OCI-M2 (cell line): ENCODE data around the gene TNPO3.
"Not testable (repeated sequence)": the region's sequence is repeated elsewhere in the genome, so short reads cannot be mapped to it uniquely, and the experiment has no call there.

Experiments used
- DNase-seq: peaks from one replicate; lab custom pipeline; 2025; ENCODE audit not compliant: unreplicated experiment; lab: John Stamatoyannopoulos, UW

TNPO3 gene

DNA sequence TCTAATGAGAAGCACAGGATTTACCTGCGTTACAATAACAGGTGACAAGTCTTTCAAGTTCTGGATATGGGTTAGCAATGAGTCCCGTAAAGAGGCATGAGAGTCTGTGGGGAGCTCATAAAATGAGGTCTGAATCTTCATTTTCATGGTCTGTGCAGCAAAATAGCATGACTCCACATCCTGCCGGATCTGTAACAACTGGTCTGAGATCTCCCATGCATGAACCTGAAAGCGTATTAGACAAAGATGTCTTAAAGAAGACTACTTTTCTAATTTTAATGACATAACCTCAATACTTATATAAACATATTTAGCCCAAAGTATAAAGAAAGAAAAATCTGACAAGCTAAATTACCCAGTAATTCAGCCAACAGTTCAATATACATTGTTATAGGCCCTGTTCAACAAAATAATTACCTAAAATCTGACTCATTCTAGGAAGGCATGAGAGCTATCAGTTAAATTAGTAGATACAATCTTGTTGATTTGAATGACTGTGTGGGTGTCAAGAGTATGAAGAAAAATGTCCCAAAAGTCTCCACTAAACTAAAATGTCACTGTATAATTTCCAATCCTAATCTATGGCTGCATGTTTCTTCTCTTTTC lies 36.9 kb downstream of the TNPO3 start:
- DNase-seq = no peak

DNA sequence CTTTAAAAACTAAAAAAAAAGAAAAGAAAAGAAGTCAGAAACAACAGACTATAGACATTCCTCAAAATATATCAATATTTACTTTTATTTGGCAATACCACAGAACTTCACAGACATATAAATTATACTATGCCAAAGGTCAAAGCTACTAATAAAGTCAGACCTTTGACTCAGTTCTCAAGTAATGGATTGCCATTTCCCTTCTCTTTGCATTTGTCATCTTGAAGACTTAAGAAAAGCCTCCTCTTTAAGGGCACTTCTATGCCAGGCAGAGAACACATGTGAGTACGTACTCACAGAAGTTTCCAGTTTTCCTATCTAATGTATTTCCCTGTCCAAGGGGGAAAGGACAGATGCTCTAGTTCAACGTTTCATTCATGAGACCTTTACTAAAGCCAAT lies 37.6 kb downstream of the TNPO3 start:
- DNase-seq = no peak

GRCh38 chr7:129014501-129015101 lies 40.3 kb downstream of the TNPO3 start:
- no peak for DNase-seq

GRCh38 chr7:129013048-129013724 lies 41.7 kb downstream of the TNPO3 start:
- DNase-seq = no peak

DNA sequence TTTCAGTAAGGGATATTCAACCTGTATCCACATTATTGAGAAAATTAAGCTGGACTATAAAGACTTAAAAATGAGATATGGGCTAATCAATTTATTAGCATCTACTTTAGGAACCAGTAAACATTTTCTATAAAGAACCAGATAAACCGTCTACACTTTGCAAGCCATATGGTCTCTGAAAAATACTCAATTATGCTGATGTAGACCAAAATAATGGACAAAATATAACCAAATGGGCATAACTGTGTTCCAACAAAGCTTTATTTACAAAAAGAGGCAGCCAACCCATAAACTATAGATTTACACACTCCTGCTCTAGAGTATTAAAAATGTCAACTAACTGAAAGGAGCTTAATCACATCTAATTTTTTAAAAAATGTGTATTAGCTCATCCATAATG lies 42.3 kb downstream of the TNPO3 start:
- no peak for DNase-seq

DNA sequence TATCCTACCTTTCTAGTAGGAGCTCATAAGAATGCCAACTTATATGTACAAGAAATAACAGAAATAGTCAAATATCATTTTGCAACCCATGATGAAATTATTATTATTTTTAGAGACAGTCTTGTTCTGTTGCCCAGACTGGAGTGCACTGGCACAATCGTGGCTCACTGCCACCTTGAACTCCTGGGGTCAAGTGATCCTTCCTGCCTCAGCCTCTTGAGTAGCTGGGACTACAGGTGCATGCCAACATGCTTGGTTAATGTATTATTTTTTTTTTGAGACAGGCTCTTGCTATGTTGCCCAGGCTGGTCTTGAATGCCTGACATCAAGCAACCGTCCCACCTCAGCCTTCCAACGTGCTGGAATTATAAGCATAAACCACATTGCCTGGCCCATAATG lies 44.8 kb downstream of the TNPO3 start:
- no peak for DNase-seq

DNA sequence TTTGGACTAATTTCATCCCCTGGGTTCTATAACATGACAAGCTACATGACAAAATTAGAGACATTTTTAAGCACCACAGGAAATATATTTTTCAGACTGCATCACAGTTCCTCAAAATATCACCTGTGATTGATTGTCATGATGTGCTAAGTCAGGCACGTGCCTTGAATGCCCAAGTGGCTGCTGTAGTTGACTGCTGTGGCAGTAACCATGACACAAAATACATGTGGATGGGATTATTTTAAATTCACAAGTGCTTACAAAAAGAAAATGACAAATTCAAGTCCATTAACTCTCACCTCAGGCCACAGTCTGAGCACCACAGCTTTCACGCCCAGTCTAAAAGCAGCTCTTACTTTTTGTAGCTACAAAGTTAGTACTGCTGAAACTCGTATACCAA lies 45.5 kb downstream of the TNPO3 start:
- no peak for DNase-seq

GRCh38 chr7:129008645-129009414 lies 46.1 kb downstream of the TNPO3 start:
- no peak for DNase-seq

- no peak for DNase-seq
These were observed 47.3 kb downstream of the TNPO3 start for GRCh38 chr7:129007572-129007971.

DNA sequence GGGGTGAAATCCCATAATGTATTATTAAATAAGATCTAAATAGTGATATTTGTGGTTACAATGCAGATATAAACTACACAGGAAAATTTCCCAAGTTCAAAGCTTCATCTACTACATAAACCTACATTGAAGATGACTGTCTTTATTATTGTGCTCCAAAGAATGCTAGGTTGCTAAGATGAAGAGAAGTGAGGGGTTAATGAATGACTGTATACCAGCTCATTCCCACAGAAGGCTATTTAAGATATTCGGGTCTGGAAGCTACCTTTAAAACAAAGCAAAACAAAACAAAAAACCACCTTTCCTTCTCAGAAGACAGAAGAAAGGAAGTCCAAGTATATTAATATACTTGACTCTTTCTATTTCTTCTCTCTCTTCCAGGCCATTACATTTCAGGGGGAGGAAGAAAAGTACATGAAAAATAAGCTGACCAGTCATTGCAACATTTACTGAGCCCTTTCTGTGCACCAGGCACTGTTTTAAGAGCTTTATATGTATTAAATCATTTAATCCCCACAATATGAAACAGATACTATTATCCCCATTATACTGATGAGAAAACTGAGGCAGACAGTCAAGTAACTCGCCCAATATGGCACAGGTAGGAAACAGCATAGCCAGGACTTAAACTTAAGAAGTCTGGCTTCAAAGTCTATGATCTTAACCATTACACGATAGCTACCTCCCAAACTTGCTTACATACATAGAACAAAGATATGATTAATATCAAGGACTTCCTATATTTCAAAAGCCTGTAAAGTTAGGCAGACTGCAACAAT lies 48.1 kb downstream of the TNPO3 start:
- no peak for DNase-seq

DNA sequence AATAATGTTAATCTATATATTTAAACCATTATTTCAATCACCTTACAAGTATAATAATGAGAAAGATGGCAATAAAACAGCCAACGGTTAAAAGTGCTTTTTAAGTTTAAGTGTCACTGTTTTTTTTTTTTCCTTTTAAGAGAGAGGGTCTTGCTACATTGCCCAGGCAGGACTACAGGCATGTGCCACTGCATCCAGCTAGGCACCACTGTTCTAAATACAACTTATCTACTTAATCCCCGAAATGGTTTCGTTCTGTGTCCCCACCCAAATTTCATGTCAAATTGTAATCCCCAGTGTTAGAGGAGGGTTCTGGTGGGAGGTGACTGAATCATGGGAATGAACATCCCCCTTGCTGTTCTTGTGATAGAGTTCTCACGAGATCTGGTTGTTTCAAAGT lies 49.7 kb downstream of the TNPO3 start:
- no peak for DNase-seq

- no peak for DNase-seq
These were observed 57.7 kb downstream of the TNPO3 start for GRCh38 chr7:128997181-128997580.

DNA sequence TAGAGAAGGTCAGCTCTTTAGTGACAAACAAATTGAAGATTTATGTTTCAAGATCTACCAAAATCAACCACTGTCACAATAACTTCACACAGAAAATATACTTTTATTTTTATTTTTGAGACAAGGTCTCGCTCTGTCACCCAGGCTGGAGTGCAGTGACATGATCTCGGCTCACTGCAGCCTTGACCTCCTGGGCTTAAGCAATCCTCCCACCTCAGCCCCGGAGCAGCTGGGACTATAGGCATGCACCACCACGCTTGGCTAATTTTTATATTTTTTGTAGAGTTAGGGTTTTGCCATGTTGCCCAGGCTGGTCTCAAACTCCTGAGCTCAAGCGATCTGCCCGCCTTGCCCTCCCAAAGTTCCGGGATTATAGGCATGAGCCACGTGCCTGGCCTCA lies 60.4 kb downstream of the TNPO3 start:
- DNase-seq = not testable (repeated sequence)

- DNase-seq = no peak
These were observed 61.5 kb downstream of the TNPO3 start for GRCh38 chr7:128993419-128993818.

- no peak for DNase-seq
These were observed 65.0 kb downstream of the TNPO3 start for GRCh38 chr7:128989961-128990360.

DNA sequence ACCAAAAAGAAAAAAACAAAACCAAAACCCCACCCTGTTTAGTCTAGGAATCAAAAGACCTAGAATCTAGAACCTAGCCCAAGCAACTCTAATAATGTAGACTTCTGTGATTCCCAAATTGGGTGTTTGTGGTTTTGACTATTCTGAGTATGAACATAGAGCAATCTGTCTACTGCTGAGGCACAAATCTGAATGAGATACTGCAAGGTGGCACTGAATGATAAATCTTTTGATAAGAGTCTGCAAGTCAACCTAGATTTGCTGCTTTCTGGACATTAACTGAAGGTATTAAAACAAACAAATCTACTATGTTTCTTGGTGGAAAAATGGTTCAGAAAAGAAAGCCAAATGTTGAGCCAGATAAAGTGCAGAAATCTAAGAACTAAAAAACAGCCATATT lies 66.5 kb downstream of the TNPO3 start:
- DNase-seq = no peak

- DNase-seq = no peak
These were observed 68.3 kb downstream of the TNPO3 start for GRCh38 chr7:128986609-128987008.

- no peak for DNase-seq
These were observed 69.3 kb downstream of the TNPO3 start for GRCh38 chr7:128985660-128986059.

DNA sequence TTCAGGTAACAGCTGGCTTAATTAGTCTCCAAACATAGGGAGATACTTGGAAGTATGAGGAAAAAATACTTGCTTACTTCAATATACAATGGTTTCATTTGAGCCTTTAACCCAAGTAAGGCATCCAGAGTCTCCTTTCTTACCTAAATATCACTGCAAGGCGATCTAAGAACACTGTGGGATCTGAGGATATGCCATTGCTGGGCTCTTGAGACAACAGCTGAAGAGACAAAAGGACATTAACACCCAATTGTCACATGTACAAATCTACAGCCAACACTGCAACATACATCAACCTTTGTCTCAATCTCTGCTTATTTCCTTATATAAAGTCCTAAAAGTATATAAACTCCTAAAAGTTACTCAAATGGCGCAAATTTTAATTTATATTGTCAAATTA lies 72.8 kb downstream of the TNPO3 start:
- DNase-seq = no peak

DNA sequence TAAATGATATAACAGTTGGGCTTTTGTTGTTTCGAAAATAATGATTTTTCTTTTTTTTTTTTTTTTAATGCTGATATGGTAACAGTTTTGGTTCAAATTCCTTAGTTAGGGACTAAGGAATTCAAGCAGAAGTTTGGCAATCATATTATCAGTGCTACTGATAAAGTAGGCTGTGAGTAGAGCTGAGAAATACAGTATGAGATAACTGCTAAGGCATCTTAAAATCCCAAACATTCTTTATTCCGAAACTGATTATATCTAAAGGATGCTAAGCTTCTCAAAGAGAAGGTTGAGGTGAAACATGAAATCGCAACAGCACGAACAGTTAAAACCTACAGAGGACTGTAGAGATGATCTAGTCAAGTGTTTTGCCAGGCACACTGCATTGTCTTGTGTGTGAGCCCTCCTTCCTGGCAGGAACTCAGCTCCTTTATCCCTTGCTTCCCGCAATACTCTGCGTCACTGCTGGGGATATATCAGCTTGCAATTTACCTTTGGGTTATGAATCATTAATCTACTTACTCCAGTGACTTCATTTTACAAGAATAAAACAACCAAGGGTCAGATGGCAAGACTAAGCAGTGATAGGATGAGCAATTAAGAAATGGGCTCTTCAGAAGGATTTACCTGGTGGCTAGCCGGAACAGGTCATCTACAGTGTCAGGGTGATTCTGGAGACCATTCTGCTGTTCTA lies 80.5 kb downstream of the TNPO3 start:
- DNase-seq = no peak

GRCh38 chr7:128968624-128969023 lies 86.3 kb downstream of the TNPO3 start:
- no peak for DNase-seq
